H9 (cell line): Measurements from ENCODE around the gene JMJD8. TPM values are rescaled to one million over a fixed set of nuclear protein-coding genes. Genes with fewer than 3 reads are reported as not detected.

ENCODE experiments used
- DNase-seq: peaks from one replicate; pipeline ENCODE4 v3.0.0-alpha.2; 2017
- H2AFZ ChIP-seq: one replicate; pipeline ENCODE4 v1.6.1; 2013; ENCODE audit warnings: mild to moderate bottlenecking, low read length, control low read depth, moderate library complexity
- H2AK5ac ChIP-seq: 2 replicates; pipeline ENCODE4 v1.6.1; 2013; ENCODE audit warnings: low read length, control low read depth, mixed read lengths; ENCODE audit not compliant: insufficient read length
- H2BK120ac ChIP-seq: one replicate; pipeline ENCODE4 v1.6.1; 2013; ENCODE audit warnings: low read depth, mild to moderate bottlenecking, low read length, control low read depth, inconsistent platforms; ENCODE audit not compliant: poor library complexity, severe bottlenecking
- H2BK12ac ChIP-seq: 2 replicates; pipeline ENCODE4 v1.6.1; 2013; ENCODE audit warnings: low read length, control low read depth, mixed read lengths, low read depth; ENCODE audit not compliant: insufficient read length
- H2BK15ac ChIP-seq: 2 replicates; pipeline ENCODE4 v1.6.1; 2013; ENCODE audit warnings: low read depth, low read length, control low read depth
- H2BK20ac ChIP-seq: one replicate; pipeline ENCODE4 v1.6.1; 2013; ENCODE audit warnings: low read depth, mild to moderate bottlenecking, low read length, control low read depth, inconsistent platforms; ENCODE audit not compliant: poor library complexity, severe bottlenecking
- H2BK5ac ChIP-seq: 2 replicates; pipeline ENCODE4 v1.6.1; 2013; ENCODE audit warnings: low read length, control low read depth, mixed read lengths; ENCODE audit not compliant: insufficient read length
- H3K14ac ChIP-seq: 2 replicates; pipeline ENCODE4 v1.6.1; 2013; ENCODE audit warnings: low read length, control low read depth; ENCODE audit not compliant: insufficient read depth
- H3K18ac ChIP-seq: 2 replicates; pipeline ENCODE4 v1.6.1; 2013; ENCODE audit warnings: low read depth, mild to moderate bottlenecking, mixed read lengths, low read length, control low read depth; ENCODE audit not compliant: insufficient read length
- H3K23ac ChIP-seq: 2 replicates; pipeline ENCODE4 v1.6.1; 2013; ENCODE audit warnings: low read length, control low read depth, mixed read lengths, low read depth; ENCODE audit not compliant: insufficient read length
- H3K23me2 ChIP-seq: 2 replicates; pipeline ENCODE4 v1.6.1; 2013; ENCODE audit warnings: low read depth, mild to moderate bottlenecking, mixed read lengths, low read length, control low read depth; ENCODE audit not compliant: insufficient read length, poor library complexity, severe bottlenecking
- H3K27ac ChIP-seq: 2 replicates; pipeline ENCODE4 v1.5.1; 2013; ENCODE audit warnings: low read length, control low read depth, mixed read lengths, low read depth; ENCODE audit not compliant: insufficient read length
- H3K27me3 ChIP-seq: 2 replicates; pipeline ENCODE4 v1.6.1; 2013; ENCODE audit warnings: low read length, control low read depth, inconsistent platforms; ENCODE audit not compliant: insufficient read depth
- H3K4ac ChIP-seq: 2 replicates; pipeline ENCODE4 v1.6.1; 2013; ENCODE audit warnings: low read depth, mild to moderate bottlenecking, control low read depth, inconsistent platforms, low read length, moderate library complexity
- H3K4me1 ChIP-seq: 2 replicates; pipeline ENCODE4 v1.6.1; 2013; ENCODE audit warnings: low read length, control low read depth, inconsistent platforms; ENCODE audit not compliant: insufficient read depth
- H3K4me2 ChIP-seq: 2 replicates; pipeline ENCODE4 v1.6.1; 2013; ENCODE audit warnings: low read length, control low read depth, mixed read lengths; ENCODE audit not compliant: insufficient read length, insufficient read depth
- H3K56ac ChIP-seq: 2 replicates; pipeline ENCODE4 v1.6.1; 2013; ENCODE audit warnings: low read depth, mild to moderate bottlenecking, mixed read lengths, low read length, control low read depth; ENCODE audit not compliant: insufficient read length
- H3K79me1 ChIP-seq: 2 replicates; pipeline ENCODE4 v1.6.1; 2013; ENCODE audit warnings: low read depth, mild to moderate bottlenecking, moderate library complexity, low read length, control low read depth, inconsistent platforms; ENCODE audit not compliant: insufficient read depth, poor library complexity, severe bottlenecking
- H3K79me2 ChIP-seq: 2 replicates; pipeline ENCODE4 v1.6.1; 2013; ENCODE audit warnings: low read length, control low read depth, inconsistent platforms; ENCODE audit not compliant: insufficient read depth
- H3K9ac ChIP-seq: 2 replicates; pipeline ENCODE4 v1.6.1; 2013; ENCODE audit warnings: low read length, control low read depth, mixed read lengths; ENCODE audit not compliant: insufficient read length; ENCODE audit errors: extremely low read depth
- H3K9me3 ChIP-seq: one replicate; pipeline ENCODE4 v1.6.1; 2013; ENCODE audit warnings: low read depth, low read length, inconsistent platforms; ENCODE audit not compliant: control insufficient read depth
- H3T11ph ChIP-seq: one replicate; pipeline ENCODE4 v1.6.1; 2013; ENCODE audit warnings: mild to moderate bottlenecking, low read length, control low read depth, inconsistent platforms
- H4K20me1 ChIP-seq: one replicate; pipeline ENCODE4 v1.6.1; 2013; ENCODE audit not compliant: control insufficient read depth, insufficient read length, insufficient read depth
- H4K5ac ChIP-seq: 2 replicates; pipeline ENCODE4 v1.6.1; 2013; ENCODE audit warnings: low read depth, mild to moderate bottlenecking, mixed read lengths, low read length, control low read depth; ENCODE audit not compliant: insufficient read length
- H4K8ac ChIP-seq: replicated peaks from 2 replicates; pipeline ENCODE4 v1.6.1; 2013; ENCODE audit warnings: low read length, control low read depth, mixed read lengths, low read depth; ENCODE audit not compliant: insufficient read length
- H4K91ac ChIP-seq: 2 replicates; pipeline ENCODE4 v1.6.1; 2013; ENCODE audit warnings: low read depth, mild to moderate bottlenecking, moderate library complexity, mixed read lengths, low read length, control low read depth; ENCODE audit not compliant: insufficient read length
- H3K27ac Mint-ChIP-seq, 3 experiments: 2 replicates in 2 of 3; 3 replicates in 1 of 3; pipeline ENCODE4 v1.8.0; 2020 to 2021; ENCODE audit warnings: mixed read lengths in 3 of 3, mild to moderate bottlenecking in 1 of 3, moderate library complexity in 1 of 3
- H3K27me3 Mint-ChIP-seq: 2 replicates; pipeline ENCODE4 v1.8.0; 2021; ENCODE audit warnings: low read depth, mild to moderate bottlenecking, moderate library complexity, mixed read lengths
- H3K36me3 Mint-ChIP-seq, 3 experiments: 2 replicates in 2 of 3; 3 replicates in 1 of 3; pipeline ENCODE4 v1.8.0; 2020 to 2021; ENCODE audit warnings: low read depth in 3 of 3, mixed read lengths in 3 of 3; ENCODE audit not compliant: insufficient read depth in 1 of 3
- H3K4me1 Mint-ChIP-seq, 2 experiments: 2 replicates each; pipeline ENCODE4 v1.8.0; 2020; ENCODE audit warnings: mixed read lengths in 2 of 2
- H3K4me3 Mint-ChIP-seq, 2 experiments: 2 replicates in 1 of 2; 3 replicates in 1 of 2; pipeline ENCODE4 v1.8.0; 2020 to 2021; ENCODE audit warnings: mild to moderate bottlenecking in 2 of 2, mixed read lengths in 2 of 2, moderate library complexity in 1 of 2
- H3K9me3 Mint-ChIP-seq, 2 experiments: 2 replicates in 1 of 2; 3 replicates in 1 of 2; pipeline ENCODE4 v1.8.0; 2020; ENCODE audit warnings: mild to moderate bottlenecking in 2 of 2, mixed read lengths in 2 of 2, moderate library complexity in 1 of 2
- WGBS: extraction: QIAGEN DNeasy Blood & Tissue Kit; methylation state at CpG from one replicate; pipeline ENCODE4 v1.1.7; 2013; ENCODE audit warnings: missing lambda C conversion rate, low lambda C conversion rate, mixed read lengths; ENCODE audit not compliant: insufficient read length; ENCODE audit errors: extremely low coverage; 5-methylcytosine and 5-hydroxymethylcytosine counted together
- total RNA-seq: library from RNA; stranded (reverse); gene quantifications from 2 replicates; pipeline ENCODE4 v1.2.1, GENCODE V29; 2021
- TF ChIP-seq, protein P1 (sequence below): fragments of 200-600 bp; sonication (generic); conservative IDR thresholded peaks from 3 replicates; pipeline ENCODE4 v1.8.0; 2021; ENCODE audit warnings: antibody characterized with exemption, mild to moderate bottlenecking

Gene JMJD8
- total RNA-seq, 1 experiment from 2014 or later, result 52.7 TPM

- H3K23me2 ChIP-seq, result peaks cover 4% of the 10 kb centered on the region
- no peak within 1 kb of the TSS for H2BK20ac ChIP-seq
- H4K5ac ChIP-seq, result no peak within 1 kb of the TSS
- no CpG with 5 or more reads among the region's 115 CpGs for WGBS
- TF ChIP-seq, protein P1, sequence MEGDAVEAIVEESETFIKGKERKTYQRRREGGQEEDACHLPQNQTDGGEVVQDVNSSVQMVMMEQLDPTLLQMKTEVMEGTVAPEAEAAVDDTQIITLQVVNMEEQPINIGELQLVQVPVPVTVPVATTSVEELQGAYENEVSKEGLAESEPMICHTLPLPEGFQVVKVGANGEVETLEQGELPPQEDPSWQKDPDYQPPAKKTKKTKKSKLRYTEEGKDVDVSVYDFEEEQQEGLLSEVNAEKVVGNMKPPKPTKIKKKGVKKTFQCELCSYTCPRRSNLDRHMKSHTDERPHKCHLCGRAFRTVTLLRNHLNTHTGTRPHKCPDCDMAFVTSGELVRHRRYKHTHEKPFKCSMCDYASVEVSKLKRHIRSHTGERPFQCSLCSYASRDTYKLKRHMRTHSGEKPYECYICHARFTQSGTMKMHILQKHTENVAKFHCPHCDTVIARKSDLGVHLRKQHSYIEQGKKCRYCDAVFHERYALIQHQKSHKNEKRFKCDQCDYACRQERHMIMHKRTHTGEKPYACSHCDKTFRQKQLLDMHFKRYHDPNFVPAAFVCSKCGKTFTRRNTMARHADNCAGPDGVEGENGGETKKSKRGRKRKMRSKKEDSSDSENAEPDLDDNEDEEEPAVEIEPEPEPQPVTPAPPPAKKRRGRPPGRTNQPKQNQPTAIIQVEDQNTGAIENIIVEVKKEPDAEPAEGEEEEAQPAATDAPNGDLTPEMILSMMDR, result no peak
- H3K23ac ChIP-seq, result no peak within 1 kb of the TSS
- no peak within 1 kb of the TSS for H3K27ac ChIP-seq
- DNase-seq, result no peak
- no peaks in the 10 kb centered on the region for H3K79me2 ChIP-seq
- Mint-ChIP-seq H3K4me3 (peak within 1 kb of the TSS; percentile 50 to 79), H3K4me1 (peaks cover 0 to 9% of the 10 kb centered on the region in 2 experiments; a peak in 1 of 4 replicates), H3K27ac (no peak within 1 kb of the TSS), H3K9me3 (peaks cover 0 to 2% of the 10 kb centered on the region in 2 experiments; a peak in 1 of 5 replicates), H3K36me3 (peaks cover 0 to 3% (median 0%) of the 10 kb centered on the region in 3 experiments; a peak in 2 of 7 replicates), H3K27me3 (peaks cover 90% of the 10 kb centered on the region)
- no peak within 1 kb of the TSS for H2BK5ac ChIP-seq
- no peak within 1 kb of the TSS for H3K9ac ChIP-seq
- H3K56ac ChIP-seq, result no peak within 1 kb of the TSS
- peaks cover 52% of the 10 kb centered on the region; the same call in 1 of the 2 replicates for H3K27me3 ChIP-seq
- H3K9me3 ChIP-seq, result no peaks in the 10 kb centered on the region
- H3T11ph ChIP-seq, result no peak within 1 kb of the TSS
- H2BK15ac ChIP-seq, result no peak within 1 kb of the TSS
- H3K4me1 ChIP-seq, result no peaks in the 10 kb centered on the region
- no peak within 1 kb of the TSS for H4K91ac ChIP-seq
- no peak within 1 kb of the TSS for H4K8ac ChIP-seq
- H2BK120ac ChIP-seq, result no peak within 1 kb of the TSS
- H3K79me1 ChIP-seq, result no peaks in the 10 kb centered on the region
- H3K4ac ChIP-seq, result no peak within 1 kb of the TSS
- H2BK12ac ChIP-seq, result no peak within 1 kb of the TSS
- peak within 1 kb of the TSS; percentile 49 for H3K4me2 ChIP-seq
- H3K18ac ChIP-seq, result no peak within 1 kb of the TSS
- no peaks in the 10 kb centered on the region for H4K20me1 ChIP-seq
- H2AK5ac ChIP-seq, result no peak within 1 kb of the TSS
- no peak within 1 kb of the TSS for H2AFZ ChIP-seq
- H3K14ac ChIP-seq, result no peak within 1 kb of the TSS; the same call in 1 of the 2 replicates
Observed at GRCh38 chr16:705431-706188, 21.5 kb upstream of the JMJD8 start, which contains the start of gene FBXL16. Gene FBXL16 (minus strand): TSS chr16:705801. CDS start chr16:697405, 8,396 bp downstream.
